ENCODE results near the gene TMEM235. TPM values are rescaled to one million over a fixed set of nuclear protein-coding genes. Genes with fewer than 3 reads are reported as not detected.
A peak's percentile ranks its signal among the peaks of the same experiment; 100 is the strongest.

The TMEM235 gene
- total and polyA plus RNA-seq, 9 of the 15 experiments (the other 6 are each of a cell fraction or from before 2014, with no cell fraction given): not detected

DNA sequence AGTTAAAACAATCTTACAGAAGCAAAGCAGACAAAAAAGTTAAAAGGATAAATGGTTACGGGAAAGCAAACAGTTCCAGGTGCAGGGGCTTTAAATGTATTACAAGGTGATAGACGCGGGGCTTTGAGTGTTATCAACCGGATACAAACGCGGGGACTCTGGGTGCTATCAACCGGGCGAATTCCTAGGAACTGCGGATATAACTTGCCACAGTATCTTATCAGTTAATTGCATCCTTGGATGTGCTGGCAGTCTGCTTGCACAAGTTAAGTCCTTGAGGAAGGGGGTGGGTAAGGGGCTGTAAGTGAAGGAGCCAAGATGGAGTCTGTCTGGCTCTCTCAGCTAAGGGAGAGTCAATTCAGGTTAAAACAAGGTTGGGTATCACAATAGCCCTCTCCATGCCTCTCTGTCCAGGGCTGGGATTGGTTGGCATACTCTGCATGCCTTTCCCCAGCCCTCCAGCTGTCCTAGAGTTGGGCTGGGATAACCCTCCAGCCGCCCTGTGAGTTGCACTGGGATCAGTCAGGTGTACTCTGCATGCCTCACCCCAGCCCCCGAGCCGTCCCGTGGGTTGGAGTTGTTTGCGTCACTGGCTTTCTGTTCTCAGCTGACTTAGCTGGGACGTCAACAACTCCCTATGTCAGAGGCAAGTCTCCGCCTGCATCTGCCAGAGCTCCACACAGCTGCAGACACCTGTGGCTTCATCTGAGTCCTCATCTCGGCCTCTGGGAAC lies 40.9 kb downstream of the TMEM235 start (continued):
- TF ChIP-seq, protein P1, sequence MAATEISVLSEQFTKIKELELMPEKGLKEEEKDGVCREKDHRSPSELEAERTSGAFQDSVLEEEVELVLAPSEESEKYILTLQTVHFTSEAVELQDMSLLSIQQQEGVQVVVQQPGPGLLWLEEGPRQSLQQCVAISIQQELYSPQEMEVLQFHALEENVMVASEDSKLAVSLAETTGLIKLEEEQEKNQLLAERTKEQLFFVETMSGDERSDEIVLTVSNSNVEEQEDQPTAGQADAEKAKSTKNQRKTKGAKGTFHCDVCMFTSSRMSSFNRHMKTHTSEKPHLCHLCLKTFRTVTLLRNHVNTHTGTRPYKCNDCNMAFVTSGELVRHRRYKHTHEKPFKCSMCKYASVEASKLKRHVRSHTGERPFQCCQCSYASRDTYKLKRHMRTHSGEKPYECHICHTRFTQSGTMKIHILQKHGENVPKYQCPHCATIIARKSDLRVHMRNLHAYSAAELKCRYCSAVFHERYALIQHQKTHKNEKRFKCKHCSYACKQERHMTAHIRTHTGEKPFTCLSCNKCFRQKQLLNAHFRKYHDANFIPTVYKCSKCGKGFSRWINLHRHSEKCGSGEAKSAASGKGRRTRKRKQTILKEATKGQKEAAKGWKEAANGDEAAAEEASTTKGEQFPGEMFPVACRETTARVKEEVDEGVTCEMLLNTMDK (IDR thresholded peaks at IDR 0.05; ENCODE audit: borderline replicate concordance, insufficient read depth, low read depth, low read length, poor library complexity, severe bottlenecking): no peak
- TF ChIP-seq MTA1 (IDR thresholded peaks at IDR 0.05; ENCODE audit: borderline replicate concordance): peak; percentile 66; the same call in 1 of the 2 replicates
- TF ChIP-seq ZNF212 (CRISPR knock-in tag; IDR thresholded peaks at IDR 0.05): peak; percentile 99
- TF ChIP-seq HOXB6 (CRISPR knock-in tag; IDR thresholded peaks at IDR 0.05; ENCODE audit: borderline replicate concordance): peak; percentile 95
- TF ChIP-seq, protein P2, sequence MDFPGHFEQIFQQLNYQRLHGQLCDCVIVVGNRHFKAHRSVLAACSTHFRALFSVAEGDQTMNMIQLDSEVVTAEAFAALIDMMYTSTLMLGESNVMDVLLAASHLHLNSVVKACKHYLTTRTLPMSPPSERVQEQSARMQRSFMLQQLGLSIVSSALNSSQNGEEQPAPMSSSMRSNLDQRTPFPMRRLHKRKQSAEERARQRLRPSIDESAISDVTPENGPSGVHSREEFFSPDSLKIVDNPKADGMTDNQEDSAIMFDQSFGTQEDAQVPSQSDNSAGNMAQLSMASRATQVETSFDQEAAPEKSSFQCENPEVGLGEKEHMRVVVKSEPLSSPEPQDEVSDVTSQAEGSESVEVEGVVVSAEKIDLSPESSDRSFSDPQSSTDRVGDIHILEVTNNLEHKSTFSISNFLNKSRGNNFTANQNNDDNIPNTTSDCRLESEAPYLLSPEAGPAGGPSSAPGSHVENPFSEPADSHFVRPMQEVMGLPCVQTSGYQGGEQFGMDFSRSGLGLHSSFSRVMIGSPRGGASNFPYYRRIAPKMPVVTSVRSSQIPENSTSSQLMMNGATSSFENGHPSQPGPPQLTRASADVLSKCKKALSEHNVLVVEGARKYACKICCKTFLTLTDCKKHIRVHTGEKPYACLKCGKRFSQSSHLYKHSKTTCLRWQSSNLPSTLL (IDR thresholded peaks at IDR 0.05): peak; percentile 59; the same call in 1 of the 2 replicates
- TF ChIP-seq, protein P3, sequence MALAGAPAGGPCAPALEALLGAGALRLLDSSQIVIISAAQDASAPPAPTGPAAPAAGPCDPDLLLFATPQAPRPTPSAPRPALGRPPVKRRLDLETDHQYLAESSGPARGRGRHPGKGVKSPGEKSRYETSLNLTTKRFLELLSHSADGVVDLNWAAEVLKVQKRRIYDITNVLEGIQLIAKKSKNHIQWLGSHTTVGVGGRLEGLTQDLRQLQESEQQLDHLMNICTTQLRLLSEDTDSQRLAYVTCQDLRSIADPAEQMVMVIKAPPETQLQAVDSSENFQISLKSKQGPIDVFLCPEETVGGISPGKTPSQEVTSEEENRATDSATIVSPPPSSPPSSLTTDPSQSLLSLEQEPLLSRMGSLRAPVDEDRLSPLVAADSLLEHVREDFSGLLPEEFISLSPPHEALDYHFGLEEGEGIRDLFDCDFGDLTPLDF (CRISPR knock-in tag; IDR thresholded peaks at IDR 0.05): no peak
- TF ChIP-seq BRCA1 (IDR thresholded peaks at IDR 0.05): no peak
- TF ChIP-seq BRCA1 (CRISPR knock-in tag; IDR thresholded peaks at IDR 0.05): no peak
- peak; percentile 95 for TF ChIP-seq ZNF324 (CRISPR knock-in tag; IDR thresholded peaks at IDR 0.05)
- TF ChIP-seq ZFX (CRISPR knock-in tag; IDR thresholded peaks at IDR 0.05): no peak
- TF ChIP-seq, protein P4, sequence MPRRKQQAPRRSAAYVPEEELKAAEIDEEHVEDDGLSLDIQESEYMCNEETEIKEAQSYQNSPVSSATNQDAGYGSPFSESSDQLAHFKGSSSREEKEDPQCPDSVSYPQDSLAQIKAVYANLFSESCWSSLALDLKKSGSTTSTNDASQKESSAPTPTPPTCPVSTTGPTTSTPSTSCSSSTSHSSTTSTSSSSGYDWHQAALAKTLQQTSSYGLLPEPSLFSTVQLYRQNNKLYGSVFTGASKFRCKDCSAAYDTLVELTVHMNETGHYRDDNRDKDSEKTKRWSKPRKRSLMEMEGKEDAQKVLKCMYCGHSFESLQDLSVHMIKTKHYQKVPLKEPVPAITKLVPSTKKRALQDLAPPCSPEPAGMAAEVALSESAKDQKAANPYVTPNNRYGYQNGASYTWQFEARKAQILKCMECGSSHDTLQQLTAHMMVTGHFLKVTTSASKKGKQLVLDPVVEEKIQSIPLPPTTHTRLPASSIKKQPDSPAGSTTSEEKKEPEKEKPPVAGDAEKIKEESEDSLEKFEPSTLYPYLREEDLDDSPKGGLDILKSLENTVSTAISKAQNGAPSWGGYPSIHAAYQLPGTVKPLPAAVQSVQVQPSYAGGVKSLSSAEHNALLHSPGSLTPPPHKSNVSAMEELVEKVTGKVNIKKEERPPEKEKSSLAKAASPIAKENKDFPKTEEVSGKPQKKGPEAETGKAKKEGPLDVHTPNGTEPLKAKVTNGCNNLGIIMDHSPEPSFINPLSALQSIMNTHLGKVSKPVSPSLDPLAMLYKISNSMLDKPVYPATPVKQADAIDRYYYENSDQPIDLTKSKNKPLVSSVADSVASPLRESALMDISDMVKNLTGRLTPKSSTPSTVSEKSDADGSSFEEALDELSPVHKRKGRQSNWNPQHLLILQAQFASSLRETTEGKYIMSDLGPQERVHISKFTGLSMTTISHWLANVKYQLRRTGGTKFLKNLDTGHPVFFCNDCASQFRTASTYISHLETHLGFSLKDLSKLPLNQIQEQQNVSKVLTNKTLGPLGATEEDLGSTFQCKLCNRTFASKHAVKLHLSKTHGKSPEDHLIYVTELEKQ (CRISPR knock-in tag; IDR thresholded peaks at IDR 0.05): peak; percentile 100
- TF ChIP-seq ZNF561 (CRISPR knock-in tag; conservative IDR thresholded peaks at IDR 0.05): peak; percentile 99
- TF ChIP-seq BDP1 (IDR thresholded peaks at IDR 0.05; ENCODE audit: insufficient read depth, insufficient read length): no peak
- no peak for TF ChIP-seq U2AF2 (optimal IDR thresholded peaks at IDR 0.05; ENCODE audit: low read depth, low read length)
- TF ChIP-seq ZNF23 (CRISPR knock-in tag; IDR thresholded peaks at IDR 0.05): peak; percentile 83
- TF ChIP-seq LEF1 (IDR thresholded peaks at IDR 0.05): no peak; the same call in none of the 2 replicates
- peak; percentile 95 for TF ChIP-seq ZNF134 (CRISPR knock-in tag; conservative IDR thresholded peaks at IDR 0.05)
- peak; percentile 82; the same call in 1 of the 2 replicates for TF ChIP-seq GTF2E2 (tag; IDR thresholded peaks at IDR 0.05)
- peak; percentile 98 for TF ChIP-seq NFXL1 (CRISPR knock-in tag; IDR thresholded peaks at IDR 0.05)
- no peak for TF ChIP-seq POU5F1 (IDR thresholded peaks at IDR 0.05; ENCODE audit: borderline replicate concordance, low read depth, low read length, partially characterized antibody)
- no peak for TF ChIP-seq ZNF408 (CRISPR knock-in tag; IDR thresholded peaks at IDR 0.05; ENCODE audit: low read depth)
